Hepatocyte (in vitro differentiated cells): ENCODE data around the gene HTR3E. TPM values are rescaled to one million over a fixed set of nuclear protein-coding genes. Genes with fewer than 3 reads are reported as not detected.
"Not testable (repeated sequence)": the region's sequence is repeated elsewhere in the genome, so short reads cannot be mapped to it uniquely, and the experiment has no call there.

Experiments
- DNase-seq: peaks from one replicate; pipeline ENCODE4 v3.0.0-alpha.2; 2016; ENCODE audit warnings: low spot score
- H2AFZ ChIP-seq: fragments of 200-600 bp; sonication (generic); 2 replicates; pipeline ENCODE4 v1.6.0; 2016; ENCODE audit warnings: antibody characterized with exemption, mild to moderate bottlenecking
- H3K27ac ChIP-seq: fragments of 200-600 bp; sonication (generic); 2 replicates; pipeline ENCODE4 v1.5.1; 2016; ENCODE audit warnings: mild to moderate bottlenecking
- H3K27me3 ChIP-seq: fragments of 200-600 bp; sonication (generic); 2 replicates; pipeline ENCODE4 v1.6.1; 2016
- H3K36me3 ChIP-seq: fragments of 200-600 bp; sonication (generic); replicated peaks from 2 replicates; pipeline ENCODE4 v1.5.1; 2016; ENCODE audit warnings: low read depth; ENCODE audit not compliant: insufficient read depth
- H3K4me1 ChIP-seq: fragments of 200-600 bp; sonication (generic); 2 replicates; pipeline ENCODE4 v1.5.1; 2016; ENCODE audit warnings: mild to moderate bottlenecking, moderate library complexity; ENCODE audit not compliant: insufficient read depth
- H3K4me2 ChIP-seq: fragments of 200-600 bp; sonication (generic); 2 replicates; pipeline ENCODE4 v1.6.0; 2016
- H3K4me3 ChIP-seq: fragments of 200-600 bp; sonication (generic); 2 replicates; pipeline ENCODE4 v1.5.1; 2016; ENCODE audit warnings: mild to moderate bottlenecking
- H3K79me2 ChIP-seq: fragments of 200-600 bp; sonication (generic); 2 replicates; pipeline ENCODE4 v1.6.0; 2017; ENCODE audit warnings: mild to moderate bottlenecking
- H3K9me2 ChIP-seq: fragments of 200-600 bp; sonication (generic); replicated peaks from 2 replicates; pipeline ENCODE4 v1.6.0; 2017; ENCODE audit warnings: mild to moderate bottlenecking; ENCODE audit not compliant: insufficient read depth
- H3K9me3 ChIP-seq: fragments of 200-600 bp; sonication (generic); 2 replicates; pipeline ENCODE4 v1.5.1; 2016; ENCODE audit warnings: low read depth, mild to moderate bottlenecking
- H4K20me1 ChIP-seq: fragments of 200-600 bp; sonication (generic); 2 replicates; pipeline ENCODE4 v1.6.0; 2016; ENCODE audit warnings: mild to moderate bottlenecking; ENCODE audit not compliant: insufficient read depth, poor library complexity, severe bottlenecking
- EZH2 ChIP-seq: fragments of 200-600 bp; sonication (generic); IDR thresholded peaks from 2 replicates; pipeline ENCODE4 v1.6.1; 2016; ENCODE audit warnings: antibody characterized with exemption, mild to moderate bottlenecking, borderline replicate concordance
- EZH2phosphoT487 ChIP-seq: fragments of 200-600 bp; sonication (generic); IDR thresholded peaks from one replicate; pipeline ENCODE4 v1.6.1; 2018; ENCODE audit warnings: antibody characterized with exemption, mild to moderate bottlenecking, low read depth, moderate library complexity; ENCODE audit not compliant: unreplicated experiment, severe bottlenecking
- WGBS: methylation state at CpG from one replicate; pipeline ENCODE4 v1.1.6; 2016; ENCODE audit warnings: low lambda C conversion rate; ENCODE audit errors: missing lambda C conversion rate; 5-methylcytosine and 5-hydroxymethylcytosine counted together
- polyA plus RNA-seq: library from polyadenylated mRNA; unstranded; fragments of >200 nt; fragmentation: Nextera tagmentation; extraction: Ambion mirVana; gene quantifications from 2 replicates; pipeline ENCODE4 v1.2.1, GENCODE V29; 2016
- total RNA-seq: library from RNA; depleted of rRNA; stranded (reverse); fragments of >200 nt; gene quantifications from 2 replicates; pipeline ENCODE4 v1.2.3, GENCODE V29; 2014
- TF ChIP-seq, protein P1 (sequence below): fragments of 200-600 bp; sonication (generic); IDR thresholded peaks from 2 replicates; pipeline ENCODE4 v1.5.1; 2016; ENCODE audit warnings: antibody characterized with exemption, mild to moderate bottlenecking; ENCODE audit not compliant: poor library complexity

Gene HTR3E
- total and polyA plus RNA-seq, 2 experiments from 2014 or later = not detected

DNA sequence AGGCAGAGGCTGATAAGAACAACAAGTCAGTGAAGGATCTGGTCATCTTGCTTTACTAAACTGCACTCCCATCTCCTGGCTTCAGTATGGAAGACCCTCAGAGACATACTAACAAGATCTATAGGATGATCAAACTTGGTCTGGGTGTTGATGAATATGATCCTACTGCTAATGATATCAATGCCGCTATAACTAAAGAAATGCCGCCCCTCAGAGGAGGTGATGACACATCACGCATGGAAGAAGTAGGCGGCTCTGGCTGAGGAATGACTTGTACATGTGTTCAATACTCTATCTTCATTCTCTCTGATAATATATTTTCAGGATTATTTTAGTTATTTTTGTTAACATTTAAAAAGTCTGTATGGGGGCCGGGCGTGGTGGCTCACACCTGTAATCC, 20.8 kb downstream of the HTR3E start:
- no peaks in the 10 kb centered on the region for H3K9me3 ChIP-seq
- H3K4me3 ChIP-seq = no peak overlapping the region
- H3K27ac ChIP-seq = no peak overlapping the region
- 93% methylated on average over 6 of the region's 6 CpGs for WGBS
- no peaks in the 10 kb centered on the region for H3K79me2 ChIP-seq
- H3K36me3 ChIP-seq = no peaks in the 10 kb centered on the region
- no peaks in the 10 kb centered on the region for H3K9me2 ChIP-seq
- TF ChIP-seq EZH2 (no peak), EZH2phosphoT487 (no peak)
- TF ChIP-seq, protein P1, sequence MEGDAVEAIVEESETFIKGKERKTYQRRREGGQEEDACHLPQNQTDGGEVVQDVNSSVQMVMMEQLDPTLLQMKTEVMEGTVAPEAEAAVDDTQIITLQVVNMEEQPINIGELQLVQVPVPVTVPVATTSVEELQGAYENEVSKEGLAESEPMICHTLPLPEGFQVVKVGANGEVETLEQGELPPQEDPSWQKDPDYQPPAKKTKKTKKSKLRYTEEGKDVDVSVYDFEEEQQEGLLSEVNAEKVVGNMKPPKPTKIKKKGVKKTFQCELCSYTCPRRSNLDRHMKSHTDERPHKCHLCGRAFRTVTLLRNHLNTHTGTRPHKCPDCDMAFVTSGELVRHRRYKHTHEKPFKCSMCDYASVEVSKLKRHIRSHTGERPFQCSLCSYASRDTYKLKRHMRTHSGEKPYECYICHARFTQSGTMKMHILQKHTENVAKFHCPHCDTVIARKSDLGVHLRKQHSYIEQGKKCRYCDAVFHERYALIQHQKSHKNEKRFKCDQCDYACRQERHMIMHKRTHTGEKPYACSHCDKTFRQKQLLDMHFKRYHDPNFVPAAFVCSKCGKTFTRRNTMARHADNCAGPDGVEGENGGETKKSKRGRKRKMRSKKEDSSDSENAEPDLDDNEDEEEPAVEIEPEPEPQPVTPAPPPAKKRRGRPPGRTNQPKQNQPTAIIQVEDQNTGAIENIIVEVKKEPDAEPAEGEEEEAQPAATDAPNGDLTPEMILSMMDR = no peak
- H3K4me1 ChIP-seq = no peaks in the 10 kb centered on the region
- H2AFZ ChIP-seq = no peak overlapping the region
- H3K27me3 ChIP-seq = no peaks in the 10 kb centered on the region
- no peak overlapping the region for H3K4me2 ChIP-seq
- DNase-seq = no peak
- H4K20me1 ChIP-seq = no peaks in the 10 kb centered on the region

DNA sequence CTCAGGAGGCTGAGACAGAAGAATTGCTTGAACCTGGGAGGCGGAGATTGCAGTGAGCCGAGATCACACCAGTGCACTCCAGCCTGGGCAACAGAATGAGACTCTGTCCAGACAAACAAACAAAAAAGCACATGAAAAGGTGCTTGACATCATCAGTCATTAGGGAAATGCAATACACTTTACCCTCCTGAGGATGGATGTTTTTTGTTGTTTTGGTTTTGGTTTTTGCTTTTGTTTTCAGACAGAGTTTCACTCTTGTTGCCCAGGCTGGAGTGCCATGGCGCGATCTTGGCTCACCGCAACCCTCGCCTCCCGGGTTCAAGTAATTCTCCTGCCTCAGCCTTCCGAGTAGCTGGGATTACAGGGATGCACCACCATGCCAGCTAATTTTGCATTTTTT, 24.2 kb downstream of the HTR3E start:
- not testable (repeated sequence) for H3K27me3 ChIP-seq, H3K36me3 ChIP-seq, H3K9me2 ChIP-seq

DNA sequence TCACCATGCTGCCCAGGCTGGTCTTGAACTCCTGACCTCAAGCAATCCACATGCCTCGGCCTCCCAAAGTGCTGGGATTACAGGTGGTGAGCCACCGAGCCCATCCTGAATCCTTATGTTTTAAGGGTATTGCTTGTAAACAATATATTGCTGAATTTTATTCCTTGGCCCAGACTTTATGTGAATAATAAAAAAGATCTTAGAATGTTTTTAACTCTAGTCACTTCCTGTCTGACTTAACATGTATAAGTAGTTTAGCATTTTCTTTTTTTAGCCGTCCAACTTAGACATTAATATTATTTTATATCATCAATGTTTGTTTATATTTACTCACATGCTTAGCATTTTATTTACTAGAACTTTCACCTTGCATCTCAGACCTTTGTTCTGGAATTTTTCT, 29.1 kb downstream of the HTR3E start:
- H3K4me3 ChIP-seq = no peak overlapping the region
- no peaks in the 10 kb centered on the region for H3K27me3 ChIP-seq
- 69% methylated on average over 3 of the region's 3 CpGs for WGBS
- H4K20me1 ChIP-seq = no peaks in the 10 kb centered on the region
- no peaks in the 10 kb centered on the region for H3K79me2 ChIP-seq
- no peak overlapping the region for H2AFZ ChIP-seq
- H3K9me2 ChIP-seq = no peaks in the 10 kb centered on the region
- TF ChIP-seq EZH2phosphoT487 (no peak), EZH2 (no peak)
- TF ChIP-seq, protein P1 = no peak
- H3K36me3 ChIP-seq = no peaks in the 10 kb centered on the region
- no peak overlapping the region for H3K27ac ChIP-seq
- no peaks in the 10 kb centered on the region for H3K9me3 ChIP-seq
- no peak overlapping the region for H3K4me2 ChIP-seq
- H3K4me1 ChIP-seq = no peaks in the 10 kb centered on the region
- no peak for DNase-seq

More for the DNA sequence above, 24.2 kb downstream of the HTR3E start:
- not testable (repeated sequence) for H3K4me3 ChIP-seq, H4K20me1 ChIP-seq, H3K4me2 ChIP-seq, DNase-seq, H3K4me1 ChIP-seq, H2AFZ ChIP-seq, H3K79me2 ChIP-seq, H3K9me3 ChIP-seq, H3K27ac ChIP-seq
- 97% methylated on average over 8 of the region's 8 CpGs for WGBS

DNA sequence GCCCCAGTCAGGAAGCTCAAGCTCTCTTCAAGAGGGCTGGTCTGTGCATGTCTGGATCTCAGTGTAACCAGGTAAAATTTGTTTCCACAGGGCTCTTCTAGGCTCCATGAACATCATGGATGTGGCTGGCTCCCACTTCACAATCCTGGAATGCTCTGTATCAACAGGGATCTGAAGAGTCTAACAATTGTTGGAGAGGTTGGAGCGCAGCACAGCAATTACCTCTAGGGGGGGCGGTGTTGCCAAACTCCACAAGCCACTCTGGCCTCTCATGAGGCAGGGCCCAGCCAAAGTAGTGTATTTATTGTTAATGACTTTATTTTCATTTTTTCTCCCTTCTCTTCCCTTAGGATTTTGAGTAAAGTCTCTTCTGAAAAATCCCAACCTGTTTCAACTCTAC, 32.1 kb downstream of the HTR3E start:
- Histone ChIP-seq H3K9me2 (no peaks in the 10 kb centered on the region), H3K4me2 (no peak overlapping the region), H2AFZ (no peak overlapping the region), H3K4me3 (no peak overlapping the region), H3K27ac (no peak overlapping the region), H3K4me1 (peaks cover 5% of the 10 kb centered on the region), H3K9me3 (no peaks in the 10 kb centered on the region), H3K36me3 (no peaks in the 10 kb centered on the region), H3K27me3 (no peaks in the 10 kb centered on the region), H4K20me1 (no peaks in the 10 kb centered on the region), H3K79me2 (no peaks in the 10 kb centered on the region)
- peak; percentile 40 for DNase-seq
- 12% methylated on average over 2 of the region's 2 CpGs for WGBS
- TF ChIP-seq, protein P1 = peak; percentile 16
- no peak for TF ChIP-seq EZH2
